Measurements from ENCODE around the gene SMIM33.

GRCh38 chr5:139482050-139482889 is 11.5 kb downstream of the SMIM33 start, which contains the start of gene STING1:
- TF ChIP-seq CTCF (IDR thresholded peaks at IDR 0.05), result no peak
- TF ChIP-seq POLR2A (IDR thresholded peaks at IDR 0.05), result no peak
